PFSK-1 (cell line): ENCODE measurements around the gene PLEKHA5.

Source experiments
- FOXP2 ChIP-seq: optimal IDR thresholded peaks from 2 replicates; pipeline ENCODE3; 2011; ENCODE audit warnings: borderline replicate concordance, control low read depth, inconsistent platforms; ENCODE audit not compliant: insufficient read depth; ENCODE audit errors: extremely low read length, extremely low read depth
- POLR2AphosphoS5 ChIP-seq: IDR thresholded peaks from 2 replicates; pipeline ENCODE4 v1.6.1; 2012; ENCODE audit warnings: low read depth, mild to moderate bottlenecking, control low read depth, low read length, moderate library complexity
- SIN3A ChIP-seq: IDR thresholded peaks from 2 replicates; pipeline ENCODE4 v1.6.1; 2012; ENCODE audit warnings: mild to moderate bottlenecking, low read length, moderate library complexity, borderline replicate concordance; ENCODE audit not compliant: insufficient read depth
- TAF1 ChIP-seq: IDR thresholded peaks from 2 replicates; pipeline ENCODE4 v1.6.1; 2012; ENCODE audit warnings: low read length, control low read depth, borderline replicate concordance; ENCODE audit not compliant: insufficient read depth
- TF ChIP-seq, protein P1 (sequence below), 2 experiments: IDR thresholded peaks; 2 replicates each; pipeline versions ENCODE4 v1.6.1 to v1.8.0; 2011 to 2012; ENCODE audit warnings: low read depth in 2 of 2, low read length in 2 of 2, control low read depth in 1 of 2, inconsistent platforms in 1 of 2, mild to moderate bottlenecking in 1 of 2, moderate library complexity in 1 of 2; ENCODE audit not compliant: insufficient read depth in 1 of 2

DNA sequence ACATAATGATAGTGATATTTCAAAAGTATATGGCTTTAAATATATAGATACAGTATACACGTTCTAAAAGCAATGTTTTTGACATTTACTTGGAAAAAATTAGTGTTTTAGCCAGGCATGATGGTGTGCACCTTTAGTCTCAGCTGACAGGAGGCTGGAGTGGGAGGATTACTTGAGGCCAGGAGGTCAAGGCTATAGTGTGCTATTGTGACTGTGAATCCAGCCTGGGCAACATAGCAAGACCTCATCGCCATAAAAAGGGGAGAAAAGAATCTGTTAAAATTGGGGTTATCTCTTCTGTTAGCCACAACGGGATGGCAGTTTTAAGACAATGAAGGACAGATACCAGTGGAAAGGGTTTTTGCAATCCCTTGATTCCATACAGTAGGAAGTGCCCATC is 95.2 kb downstream of the PLEKHA5 start:
- TF ChIP-seq TAF1 (no peak), POLR2AphosphoS5 (no peak), SIN3A (no peak), FOXP2 (no peak)
- TF ChIP-seq, protein P1, sequence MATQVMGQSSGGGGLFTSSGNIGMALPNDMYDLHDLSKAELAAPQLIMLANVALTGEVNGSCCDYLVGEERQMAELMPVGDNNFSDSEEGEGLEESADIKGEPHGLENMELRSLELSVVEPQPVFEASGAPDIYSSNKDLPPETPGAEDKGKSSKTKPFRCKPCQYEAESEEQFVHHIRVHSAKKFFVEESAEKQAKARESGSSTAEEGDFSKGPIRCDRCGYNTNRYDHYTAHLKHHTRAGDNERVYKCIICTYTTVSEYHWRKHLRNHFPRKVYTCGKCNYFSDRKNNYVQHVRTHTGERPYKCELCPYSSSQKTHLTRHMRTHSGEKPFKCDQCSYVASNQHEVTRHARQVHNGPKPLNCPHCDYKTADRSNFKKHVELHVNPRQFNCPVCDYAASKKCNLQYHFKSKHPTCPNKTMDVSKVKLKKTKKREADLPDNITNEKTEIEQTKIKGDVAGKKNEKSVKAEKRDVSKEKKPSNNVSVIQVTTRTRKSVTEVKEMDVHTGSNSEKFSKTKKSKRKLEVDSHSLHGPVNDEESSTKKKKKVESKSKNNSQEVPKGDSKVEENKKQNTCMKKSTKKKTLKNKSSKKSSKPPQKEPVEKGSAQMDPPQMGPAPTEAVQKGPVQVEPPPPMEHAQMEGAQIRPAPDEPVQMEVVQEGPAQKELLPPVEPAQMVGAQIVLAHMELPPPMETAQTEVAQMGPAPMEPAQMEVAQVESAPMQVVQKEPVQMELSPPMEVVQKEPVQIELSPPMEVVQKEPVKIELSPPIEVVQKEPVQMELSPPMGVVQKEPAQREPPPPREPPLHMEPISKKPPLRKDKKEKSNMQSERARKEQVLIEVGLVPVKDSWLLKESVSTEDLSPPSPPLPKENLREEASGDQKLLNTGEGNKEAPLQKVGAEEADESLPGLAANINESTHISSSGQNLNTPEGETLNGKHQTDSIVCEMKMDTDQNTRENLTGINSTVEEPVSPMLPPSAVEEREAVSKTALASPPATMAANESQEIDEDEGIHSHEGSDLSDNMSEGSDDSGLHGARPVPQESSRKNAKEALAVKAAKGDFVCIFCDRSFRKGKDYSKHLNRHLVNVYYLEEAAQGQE (IDR thresholded peaks at IDR 0.05; ENCODE audit: insufficient read depth in 1 of 2, low read depth in 2 of 2, low read length in 2 of 2): no peak
